Measurements from ENCODE around the gene CACNA1D.

Gene CACNA1D

GRCh38 chr3:53680028-53680427, 185.6 kb downstream of the CACNA1D start:
- Histone ChIP-seq H3K4ac (ENCODE audit: low read depth in 1 of 2, low read length in 2 of 2) (no peak overlapping the region), H2BK5ac (ENCODE audit: low read depth, low read length, poor library complexity, severe bottlenecking) (no peak overlapping the region), H3K9ac (ENCODE audit: low read length) (no peak overlapping the region), H3K9me3 (ENCODE audit: control insufficient read depth, low read length) (no peaks in the 10 kb centered on the region), H3K18ac (ENCODE audit: low read depth in 1 of 2, low read length in 2 of 2) (no peak overlapping the region), H2BK120ac (ENCODE audit: low read depth, low read length) (no peak overlapping the region), H3K23ac (ENCODE audit: low read length in 2 of 2) (no peak overlapping the region), H3K4me3 (ENCODE audit: insufficient read depth in 1 of 2, low read depth in 1 of 2, low read length in 2 of 2) (no peak overlapping the region), H4K91ac (ENCODE audit: low read length) (no peak overlapping the region), H2AK5ac (ENCODE audit: low read length, severe bottlenecking) (no peak overlapping the region), H3K36me3 (ENCODE audit: control insufficient read depth in 1 of 2, insufficient read depth in 2 of 2, low read depth in 1 of 2, low read length in 2 of 2) (no peaks in the 10 kb centered on the region), H2BK12ac (ENCODE audit: low read length in 2 of 2) (no peak overlapping the region), H2AFZ (ENCODE audit: low read depth, low read length) (no peak overlapping the region), H3K4me1 (ENCODE audit: control insufficient read depth, insufficient read depth, low read depth, low read length) (no peaks in the 10 kb centered on the region), H3K27me3 (ENCODE audit: control insufficient read depth in 1 of 2, insufficient read depth in 1 of 2, low read length in 2 of 2) (peaks cover 16 to 46% of the 10 kb centered on the region in 2 experiments), H2BK15ac (ENCODE audit: low read depth, poor library complexity, severe bottlenecking) (no peak overlapping the region), H3K79me1 (replicated peaks; ENCODE audit: low read length, poor library complexity, severe bottlenecking) (no peaks in the 10 kb centered on the region), H3K4me2 (ENCODE audit: low read length, poor library complexity, severe bottlenecking) (no peak overlapping the region), H3K14ac (ENCODE audit: low read length in 2 of 2) (no peak overlapping the region), H3K27ac (ENCODE audit: low read length, poor library complexity, severe bottlenecking) (no peak overlapping the region), H4K8ac (ENCODE audit: low read length) (no peak overlapping the region)
- DNase-seq = peak; percentile 2
- 7% methylated on average over 6 of the region's 6 CpGs for WGBS

GRCh38 chr3:53682807-53683206, 188.4 kb downstream of the CACNA1D start:
- WGBS = 72% methylated on average over 3 of the region's 3 CpGs
- no peak overlapping the region for H2BK120ac ChIP-seq (ENCODE audit: low read depth, low read length)
- no peak overlapping the region for H3K23ac ChIP-seq (ENCODE audit: low read length in 2 of 2)
- no peak overlapping the region for H3K4me2 ChIP-seq (ENCODE audit: low read length, poor library complexity, severe bottlenecking)
- no peak overlapping the region for H2BK15ac ChIP-seq (ENCODE audit: low read depth, poor library complexity, severe bottlenecking)
- H3K18ac ChIP-seq (ENCODE audit: low read depth in 1 of 2, low read length in 2 of 2) = no peak overlapping the region
- H4K91ac ChIP-seq (ENCODE audit: low read length) = no peak overlapping the region
- no peaks in the 10 kb centered on the region for H3K36me3 ChIP-seq (ENCODE audit: control insufficient read depth in 1 of 2, insufficient read depth in 2 of 2, low read depth in 1 of 2, low read length in 2 of 2)
- no peaks in the 10 kb centered on the region for H3K79me1 ChIP-seq (replicated peaks; ENCODE audit: low read length, poor library complexity, severe bottlenecking)
- H3K27ac ChIP-seq (ENCODE audit: low read length, poor library complexity, severe bottlenecking) = no peak overlapping the region
- H3K9me3 ChIP-seq (ENCODE audit: control insufficient read depth, low read length) = no peaks in the 10 kb centered on the region
- H2BK12ac ChIP-seq (ENCODE audit: low read length in 2 of 2) = no peak overlapping the region
- no peak overlapping the region for H3K14ac ChIP-seq (ENCODE audit: low read length in 2 of 2)
- no peak overlapping the region for H3K4me3 ChIP-seq (ENCODE audit: insufficient read depth in 1 of 2, low read depth in 1 of 2, low read length in 2 of 2)
- H4K8ac ChIP-seq (ENCODE audit: low read length) = no peak overlapping the region
- no peak overlapping the region for H3K4ac ChIP-seq (ENCODE audit: low read depth in 1 of 2, low read length in 2 of 2)
- H3K4me1 ChIP-seq (ENCODE audit: control insufficient read depth, insufficient read depth, low read depth, low read length) = no peaks in the 10 kb centered on the region
- H3K27me3 ChIP-seq (ENCODE audit: control insufficient read depth in 1 of 2, insufficient read depth in 1 of 2, low read length in 2 of 2) = peaks cover 14 to 43% of the 10 kb centered on the region in 2 experiments
- no peak overlapping the region for H2AFZ ChIP-seq (ENCODE audit: low read depth, low read length)
- no peak overlapping the region for H3K9ac ChIP-seq (ENCODE audit: low read length)
- no peak overlapping the region for H2AK5ac ChIP-seq (ENCODE audit: low read length, severe bottlenecking)
- no peak for DNase-seq
- no peak overlapping the region for H2BK5ac ChIP-seq (ENCODE audit: low read depth, low read length, poor library complexity, severe bottlenecking)

GRCh38 chr3:53688066-53688465, 193.7 kb downstream of the CACNA1D start:
- Histone ChIP-seq H3K9me3 (ENCODE audit: control insufficient read depth, low read length) (no peaks in the 10 kb centered on the region), H2AFZ (ENCODE audit: low read depth, low read length) (no peak overlapping the region), H3K4ac (ENCODE audit: low read depth in 1 of 2, low read length in 2 of 2) (no peak overlapping the region), H3K36me3 (ENCODE audit: control insufficient read depth in 1 of 2, insufficient read depth in 2 of 2, low read depth in 1 of 2, low read length in 2 of 2) (no peaks in the 10 kb centered on the region), H2AK5ac (ENCODE audit: low read length, severe bottlenecking) (no peak overlapping the region), H3K79me1 (replicated peaks; ENCODE audit: low read length, poor library complexity, severe bottlenecking) (no peaks in the 10 kb centered on the region), H2BK12ac (ENCODE audit: low read length in 2 of 2) (no peak overlapping the region), H3K4me2 (ENCODE audit: low read length, poor library complexity, severe bottlenecking) (no peak overlapping the region), H3K27ac (ENCODE audit: low read length, poor library complexity, severe bottlenecking) (no peak overlapping the region), H4K8ac (ENCODE audit: low read length) (no peak overlapping the region), H2BK5ac (ENCODE audit: low read depth, low read length, poor library complexity, severe bottlenecking) (no peak overlapping the region), H3K27me3 (ENCODE audit: control insufficient read depth in 1 of 2, insufficient read depth in 1 of 2, low read length in 2 of 2) (peaks cover 7 to 23% of the 10 kb centered on the region in 2 experiments), H3K18ac (ENCODE audit: low read depth in 1 of 2, low read length in 2 of 2) (no peak overlapping the region), H3K9ac (ENCODE audit: low read length) (no peak overlapping the region), H3K14ac (ENCODE audit: low read length in 2 of 2) (no peak overlapping the region), H4K91ac (ENCODE audit: low read length) (no peak overlapping the region), H2BK120ac (ENCODE audit: low read depth, low read length) (no peak overlapping the region), H3K4me3 (ENCODE audit: insufficient read depth in 1 of 2, low read depth in 1 of 2, low read length in 2 of 2) (no peak overlapping the region), H3K4me1 (ENCODE audit: control insufficient read depth, insufficient read depth, low read depth, low read length) (peaks cover 2% of the 10 kb centered on the region), H3K23ac (ENCODE audit: low read length in 2 of 2) (no peak overlapping the region), H2BK15ac (ENCODE audit: low read depth, poor library complexity, severe bottlenecking) (no peak overlapping the region)
- 81% methylated on average over 4 of the region's 6 CpGs for WGBS
- no peak for DNase-seq

- Histone ChIP-seq H3K27me3 (ENCODE audit: control insufficient read depth in 1 of 2, insufficient read depth in 1 of 2, low read length in 2 of 2) (peaks cover 5 to 15% of the 10 kb centered on the region in 2 experiments), H2AFZ (ENCODE audit: low read depth, low read length) (no peak overlapping the region), H3K4me1 (ENCODE audit: control insufficient read depth, insufficient read depth, low read depth, low read length) (peaks cover 2% of the 10 kb centered on the region), H3K27ac (ENCODE audit: low read length, poor library complexity, severe bottlenecking) (no peak overlapping the region), H4K91ac (ENCODE audit: low read length) (no peak overlapping the region), H3K14ac (ENCODE audit: low read length in 2 of 2) (no peak overlapping the region), H3K9ac (ENCODE audit: low read length) (no peak overlapping the region), H3K36me3 (ENCODE audit: control insufficient read depth in 1 of 2, insufficient read depth in 2 of 2, low read depth in 1 of 2, low read length in 2 of 2) (no peaks in the 10 kb centered on the region), H3K4me2 (ENCODE audit: low read length, poor library complexity, severe bottlenecking) (no peak overlapping the region), H2BK12ac (ENCODE audit: low read length in 2 of 2) (no peak overlapping the region), H2BK120ac (ENCODE audit: low read depth, low read length) (no peak overlapping the region), H2BK5ac (ENCODE audit: low read depth, low read length, poor library complexity, severe bottlenecking) (no peak overlapping the region), H3K23ac (ENCODE audit: low read length in 2 of 2) (no peak overlapping the region), H3K4me3 (ENCODE audit: insufficient read depth in 1 of 2, low read depth in 1 of 2, low read length in 2 of 2) (no peak overlapping the region), H2BK15ac (ENCODE audit: low read depth, poor library complexity, severe bottlenecking) (no peak overlapping the region), H3K4ac (ENCODE audit: low read depth in 1 of 2, low read length in 2 of 2) (no peak overlapping the region), H4K8ac (ENCODE audit: low read length) (no peak overlapping the region), H3K9me3 (ENCODE audit: control insufficient read depth, low read length) (no peaks in the 10 kb centered on the region), H2AK5ac (ENCODE audit: low read length, severe bottlenecking) (no peak overlapping the region), H3K18ac (ENCODE audit: low read depth in 1 of 2, low read length in 2 of 2) (no peak overlapping the region), H3K79me1 (replicated peaks; ENCODE audit: low read length, poor library complexity, severe bottlenecking) (no peaks in the 10 kb centered on the region)
- DNase-seq = no peak
- 73% methylated on average over 5 of the region's 5 CpGs for whole genome bisulfite sequencing
Measured at GRCh38 chr3:53688989-53689388, 194.6 kb downstream of the CACNA1D start.

Data from mesenchymal stem cell (in vitro differentiated cells and primary cell).